ENCODE data around the gene HES5. TPM values are rescaled to one million over a fixed set of nuclear protein-coding genes. Genes with fewer than 3 reads are reported as not detected.

HES5 gene
- total RNA-seq, 1 experiment from 2014 or later = not detected

DNA sequence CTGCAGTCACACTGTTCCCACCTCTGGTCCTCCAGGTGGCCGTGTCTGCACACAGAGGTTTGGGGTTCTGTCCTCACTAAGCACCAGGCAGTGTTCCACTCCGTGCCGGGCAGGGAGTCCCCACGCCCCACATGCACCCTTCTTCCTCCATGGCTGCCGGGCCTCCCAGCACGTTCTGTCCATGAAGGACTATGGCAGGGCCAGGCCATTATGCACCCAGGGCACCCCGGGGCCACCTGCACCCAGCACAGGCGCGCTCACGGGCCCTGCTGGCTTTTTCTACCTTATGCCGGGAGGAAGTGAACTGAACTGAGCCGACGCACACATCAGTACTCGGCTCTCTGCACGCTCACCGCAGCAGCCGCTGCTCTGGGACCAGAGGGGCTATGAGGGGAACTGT lies 13.9 kb downstream of the HES5 start:
- no peak for DNase-seq (ENCODE audit: low read depth)

DNA sequence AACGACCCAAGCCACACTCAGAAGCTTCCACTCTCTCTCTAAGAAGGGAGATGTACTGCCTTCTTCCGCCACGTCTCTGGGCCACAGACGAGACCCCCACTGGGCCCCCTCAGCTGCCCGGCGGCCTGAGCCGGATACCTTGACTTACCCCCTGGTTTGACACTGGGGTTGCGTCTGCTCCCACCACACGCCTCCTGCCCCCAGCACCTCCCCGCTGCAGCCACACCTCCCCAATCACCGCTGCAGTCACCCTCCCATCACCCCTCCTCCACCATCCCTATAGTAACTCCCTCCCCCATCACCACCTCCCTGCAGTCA lies 14.3 kb downstream of the HES5 start:
- DNase-seq (ENCODE audit: low read depth) = no peak

GRCh38 chr1:2514863-2515762 lies 14.9 kb downstream of the HES5 start:
- DNase-seq (ENCODE audit: low read depth) = no peak

- no peak for DNase-seq (ENCODE audit: low read depth)
Measured at GRCh38 chr1:2513939-2514652, 16.0 kb downstream of the HES5 start.

- no peak for DNase-seq (ENCODE audit: low read depth)
Measured at GRCh38 chr1:2512862-2513421, 17.1 kb downstream of the HES5 start.

DNA sequence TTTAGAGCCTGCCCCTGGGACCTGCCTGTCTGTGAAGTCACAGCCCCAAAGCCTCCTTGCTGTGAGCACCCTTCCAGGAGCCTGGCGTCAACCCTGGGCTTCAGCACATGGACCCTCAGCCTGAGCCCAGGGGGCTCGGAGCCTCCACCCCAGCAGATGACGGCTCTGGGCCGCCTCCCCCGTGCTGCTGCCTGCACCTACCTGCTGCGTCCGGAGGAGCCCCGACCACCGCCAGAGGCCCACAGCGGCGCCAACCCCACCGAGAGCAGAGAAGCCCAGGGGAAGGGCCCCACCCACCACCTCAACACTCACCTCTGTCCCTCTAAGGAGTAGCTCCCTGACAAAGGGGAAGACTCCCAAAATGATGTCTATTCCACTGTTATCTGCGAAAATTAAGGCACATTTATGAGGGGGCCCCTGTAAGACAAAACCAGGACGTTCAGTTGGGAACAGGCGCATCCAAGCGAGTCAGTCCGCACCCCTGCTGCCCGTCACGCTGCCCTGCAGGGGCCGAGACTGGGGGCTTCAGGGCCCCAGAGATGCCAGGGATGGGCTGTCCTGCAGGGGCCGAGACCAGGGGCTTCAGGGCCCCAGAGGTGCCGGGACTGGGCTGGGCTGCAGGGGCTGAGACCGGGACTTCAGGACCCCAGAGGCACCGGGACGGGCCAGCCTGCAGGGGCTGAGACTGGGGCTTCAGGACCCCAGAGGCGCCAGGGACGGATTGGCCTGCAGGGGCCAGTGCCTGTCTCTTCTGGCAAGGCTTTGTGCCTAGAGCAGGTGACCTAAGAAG lies 19.5 kb downstream of the HES5 start:
- no peak for DNase-seq (ENCODE audit: low read depth)

DNA sequence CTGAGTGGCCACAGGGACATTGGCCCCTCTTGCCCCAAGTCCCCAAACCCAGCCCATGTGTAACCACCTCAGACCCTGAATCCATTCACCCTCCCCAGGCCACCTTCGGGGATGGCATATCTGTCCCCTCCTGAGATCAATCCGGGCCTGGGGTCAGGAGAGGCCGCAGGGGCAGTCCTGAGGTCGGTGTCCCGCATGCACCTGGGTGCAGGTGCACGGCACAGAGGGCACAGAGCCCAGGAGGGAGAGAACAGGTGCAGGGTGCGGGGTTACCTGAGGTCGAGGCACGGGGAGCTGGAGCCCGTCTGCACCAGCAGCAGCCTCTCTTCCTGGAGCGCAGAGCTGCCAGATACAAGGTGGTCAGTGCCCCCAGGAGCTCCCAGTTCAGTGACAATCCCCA lies 20.5 kb downstream of the HES5 start:
- DNase-seq (ENCODE audit: low read depth) = no peak

- DNase-seq (ENCODE audit: low read depth) = no peak
Measured at GRCh38 chr1:2508751-2509150, 21.3 kb downstream of the HES5 start.

- no peak for DNase-seq (ENCODE audit: low read depth)
Measured at GRCh38 chr1:2508180-2508579, 21.9 kb downstream of the HES5 start.

DNA sequence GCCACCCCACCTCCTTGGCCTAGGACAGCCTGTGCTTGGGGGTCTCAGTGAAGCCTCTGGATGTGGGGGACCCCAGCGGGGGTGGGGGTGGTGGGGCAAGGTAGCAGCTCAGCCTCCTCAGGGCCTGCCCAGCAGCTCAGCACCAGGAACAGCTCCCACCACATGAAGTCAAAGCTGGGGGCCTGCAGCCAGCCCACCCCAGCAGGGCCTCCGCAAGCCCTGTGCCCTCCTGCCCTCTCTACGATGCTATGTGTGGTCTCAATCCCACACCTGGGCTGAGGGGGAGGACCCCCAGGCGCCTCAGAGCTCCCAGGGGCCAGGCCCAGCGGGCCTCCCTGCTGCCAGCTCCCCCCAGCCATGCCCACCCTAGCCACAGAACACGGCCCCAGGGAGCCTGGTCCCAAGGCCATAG lies 22.3 kb downstream of the HES5 start:
- no peak for DNase-seq (ENCODE audit: low read depth)

- no peak for DNase-seq (ENCODE audit: low read depth)
Measured at GRCh38 chr1:2506901-2507565, 23.0 kb downstream of the HES5 start.

DNA sequence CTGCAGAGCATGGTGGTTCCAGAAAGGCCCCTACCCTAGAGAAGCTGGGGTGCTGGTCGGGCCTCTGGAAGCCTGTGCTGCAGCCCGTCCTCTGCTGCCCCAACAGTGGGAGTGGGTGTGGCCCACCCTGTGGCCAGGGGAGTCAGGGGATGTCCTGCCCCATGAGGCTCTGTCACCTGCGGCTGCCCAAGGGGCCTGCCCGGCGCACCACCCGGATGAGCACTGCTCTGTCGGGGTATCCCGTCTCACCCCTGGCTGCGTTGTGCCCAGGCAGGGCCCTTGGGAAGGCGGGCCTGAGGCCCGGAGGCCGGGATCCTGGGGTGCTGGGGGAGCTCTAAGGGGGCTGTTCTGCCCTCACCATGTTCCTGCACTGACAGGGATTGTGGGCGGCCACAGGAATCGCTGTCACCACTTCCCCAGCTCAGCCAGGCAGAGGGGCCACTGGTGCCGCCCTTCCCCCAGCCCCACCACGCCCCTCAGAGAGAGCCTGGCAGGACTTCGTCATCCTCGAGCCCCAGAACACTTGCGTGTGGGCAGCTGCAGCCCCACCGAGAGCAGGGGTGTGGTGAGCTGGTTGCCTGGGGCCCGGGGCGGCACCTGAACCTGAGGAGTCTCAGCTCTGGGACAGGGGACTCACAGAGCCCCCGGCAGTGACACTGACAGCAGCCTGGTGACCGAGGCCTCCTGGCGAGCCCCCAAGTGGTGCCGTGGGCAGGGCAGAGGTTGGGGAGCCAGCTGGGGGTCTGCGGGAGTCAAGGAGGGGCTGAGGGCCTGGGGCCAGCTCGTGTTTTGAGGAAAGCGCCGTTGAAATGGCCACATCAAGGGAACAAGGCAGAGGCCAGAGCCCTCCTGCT lies 23.8 kb downstream of the HES5 start:
- no peak for DNase-seq (ENCODE audit: low read depth)

DNA sequence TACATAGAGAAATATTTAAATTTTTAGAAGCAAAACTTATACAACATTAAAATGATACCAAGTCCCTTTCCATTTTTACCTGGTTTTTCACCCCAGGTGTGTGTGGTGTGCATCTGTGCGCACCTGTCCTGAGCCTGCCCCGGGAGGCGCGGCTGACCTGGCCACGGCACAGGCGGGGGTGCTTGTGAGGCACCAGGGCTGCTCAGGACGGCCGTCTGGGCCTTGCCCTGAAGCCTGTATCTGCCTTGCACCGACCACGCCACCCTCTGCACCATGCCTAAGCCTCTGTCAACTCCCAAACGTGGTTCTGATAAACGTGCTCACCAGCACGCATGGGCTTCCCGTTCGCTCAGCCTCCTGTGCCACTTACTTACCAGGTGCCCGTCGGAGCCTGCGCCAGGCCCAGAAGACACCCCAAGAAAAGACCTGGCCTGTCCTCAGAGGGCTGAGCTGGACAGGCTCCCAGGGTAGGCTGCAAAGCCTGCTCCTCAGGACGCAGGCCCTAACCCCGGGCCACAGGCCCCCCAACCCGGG lies 24.5 kb downstream of the HES5 start:
- DNase-seq (ENCODE audit: low read depth) = no peak

DNA sequence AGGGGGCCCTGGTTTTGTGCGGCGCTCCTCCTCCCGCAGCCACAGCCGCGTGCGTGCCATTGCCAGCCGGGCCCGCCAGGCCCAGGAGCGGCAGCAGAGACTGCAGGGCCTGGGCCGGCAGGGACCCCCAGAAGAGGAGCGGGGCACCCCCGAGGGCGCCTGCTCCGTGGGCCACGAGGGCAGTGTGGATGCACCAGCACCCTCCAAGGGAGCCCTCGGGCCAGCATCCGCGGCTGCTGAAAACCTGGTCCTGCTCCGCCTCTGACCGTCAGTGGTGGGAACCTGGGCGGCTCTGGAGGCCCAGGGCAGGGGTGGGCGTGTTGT lies 25.2 kb downstream of the HES5 start:
- no peak for DNase-seq (ENCODE audit: low read depth)

- DNase-seq (ENCODE audit: low read depth) = no peak
Measured at GRCh38 chr1:2504225-2504948, 25.7 kb downstream of the HES5 start.

DNA sequence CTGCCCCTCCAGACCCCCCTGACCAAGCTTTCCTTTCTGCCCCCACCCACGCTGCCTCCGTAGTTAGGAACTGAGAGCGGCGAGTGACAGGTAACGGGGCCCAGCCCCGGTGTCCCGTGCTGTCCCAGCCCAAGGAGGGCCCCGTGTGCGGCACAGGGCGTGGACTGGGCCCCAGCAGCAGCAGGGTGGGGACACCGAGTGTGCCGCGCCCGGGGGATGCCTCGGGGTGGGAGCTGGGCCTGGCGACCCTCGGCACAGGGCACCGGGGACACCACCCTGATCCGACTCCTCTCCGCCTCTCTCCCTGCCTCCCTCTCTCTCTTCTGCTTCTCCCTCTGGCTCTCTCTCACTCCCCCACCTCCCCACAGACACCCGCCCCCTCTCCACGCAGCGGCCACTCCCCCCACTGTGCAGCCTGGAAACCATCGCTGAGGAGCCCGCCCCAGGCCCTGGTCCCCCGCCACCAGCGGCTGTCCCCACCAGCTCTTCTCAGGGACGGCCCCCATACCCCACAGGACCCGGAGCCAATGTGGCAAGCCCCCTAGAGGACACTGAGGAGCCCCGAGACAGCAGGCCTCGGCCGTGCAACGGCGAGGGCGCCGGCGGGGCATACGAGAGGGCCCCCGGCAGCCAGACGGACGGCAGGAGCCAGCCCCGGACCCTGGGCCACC lies 26.4 kb downstream of the HES5 start:
- no peak for DNase-seq (ENCODE audit: low read depth)

DNA sequence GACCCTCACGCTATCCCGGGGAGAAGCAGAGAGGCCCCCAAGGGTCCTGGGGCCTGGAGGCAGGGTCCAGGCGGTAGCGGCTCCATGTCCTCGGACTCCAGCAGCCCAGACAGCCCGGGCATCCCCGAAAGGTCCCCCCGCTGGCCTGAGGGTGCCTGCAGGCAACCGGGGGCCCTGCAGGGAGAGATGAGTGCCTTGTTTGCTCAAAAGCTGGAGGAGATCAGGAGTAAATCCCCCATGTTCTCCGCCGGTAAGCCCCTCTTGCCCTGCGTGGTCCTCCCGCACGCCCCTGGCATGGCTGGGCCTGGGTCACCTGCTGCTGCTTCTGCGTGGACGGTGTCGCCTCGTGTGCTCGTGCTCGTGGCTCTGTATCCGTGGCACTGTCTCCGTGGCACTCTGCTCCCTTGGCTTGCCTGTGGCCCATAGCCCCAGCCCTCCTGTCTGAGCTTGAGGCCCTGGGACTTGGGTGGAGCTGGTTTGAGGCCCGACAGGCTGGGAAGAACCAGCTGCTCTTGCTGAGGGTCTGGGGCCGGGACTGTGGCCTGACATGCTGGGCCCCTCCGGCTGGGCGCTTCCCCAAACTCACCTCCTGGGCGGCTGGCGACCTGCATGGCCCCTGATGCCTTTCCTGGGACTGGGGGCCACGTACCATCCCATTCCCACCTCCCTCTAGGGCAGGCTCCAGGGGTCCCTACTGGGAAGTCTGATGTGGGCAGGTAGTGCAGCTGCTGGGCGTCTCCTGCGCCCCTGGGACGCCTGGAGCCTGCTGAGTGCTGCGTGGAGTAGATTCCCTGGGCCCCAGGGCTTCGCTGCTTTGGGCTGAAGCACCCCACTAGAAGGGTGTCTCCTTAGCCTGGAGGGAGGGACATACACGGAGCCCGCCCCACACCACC lies 27.2 kb downstream of the HES5 start:
- no peak for DNase-seq (ENCODE audit: low read depth)

DNA sequence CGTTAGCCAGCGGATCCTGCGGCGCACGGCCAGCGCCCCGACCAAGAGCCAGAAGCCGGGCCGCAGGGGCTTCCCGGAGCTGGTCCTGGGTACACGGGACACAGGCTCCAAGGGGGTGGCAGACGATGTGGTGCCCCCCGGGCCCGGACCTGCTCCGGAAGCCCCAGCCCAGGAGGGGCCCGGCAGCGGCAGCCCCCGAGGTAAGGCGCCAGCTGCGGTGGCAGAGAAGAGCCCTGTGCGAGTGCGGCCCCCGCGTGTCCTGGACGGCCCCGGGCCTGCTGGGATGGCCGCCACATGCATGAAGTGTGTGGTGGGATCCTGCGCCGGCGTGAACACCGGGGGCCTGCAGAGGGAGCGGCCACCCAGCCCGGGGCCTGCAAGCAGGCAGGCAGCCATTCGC lies 27.9 kb downstream of the HES5 start:
- no peak for DNase-seq (ENCODE audit: low read depth)

- DNase-seq (ENCODE audit: low read depth) = no peak
Measured at GRCh38 chr1:2501820-2502119, 28.3 kb downstream of the HES5 start.
